ENCODE measurements around the gene PIK3C2B.

- TF ChIP-seq POLR2AphosphoS5 (IDR thresholded peaks at IDR 0.05) (no peak), CTCF (IDR thresholded peaks at IDR 0.05) (peak in 1 of 4 experiments; percentile 8), POLR2A (IDR thresholded peaks at IDR 0.05) (no peak)
These were observed 48.7 kb downstream of the PIK3C2B start for GRCh38 chr1:204445860-204446412.

All from prostate gland (tissue), 2 donors.